Hepatocyte (in vitro differentiated cells): ENCODE results near the gene ASB5. TPM values are rescaled to one million over a fixed set of nuclear protein-coding genes. Genes with fewer than 3 reads are reported as not detected.

Experiments
- DNase-seq: peaks from one replicate; pipeline ENCODE4 v3.0.0-alpha.2; 2016; ENCODE audit warnings: low spot score
- H2AFZ ChIP-seq: fragments of 200-600 bp; sonication (generic); 2 replicates; pipeline ENCODE4 v1.6.0; 2016; ENCODE audit warnings: antibody characterized with exemption, mild to moderate bottlenecking
- H3K27ac ChIP-seq: fragments of 200-600 bp; sonication (generic); 2 replicates; pipeline ENCODE4 v1.5.1; 2016; ENCODE audit warnings: mild to moderate bottlenecking
- H3K27me3 ChIP-seq: fragments of 200-600 bp; sonication (generic); 2 replicates; pipeline ENCODE4 v1.6.1; 2016
- H3K36me3 ChIP-seq: fragments of 200-600 bp; sonication (generic); replicated peaks from 2 replicates; pipeline ENCODE4 v1.5.1; 2016; ENCODE audit warnings: low read depth; ENCODE audit not compliant: insufficient read depth
- H3K4me1 ChIP-seq: fragments of 200-600 bp; sonication (generic); 2 replicates; pipeline ENCODE4 v1.5.1; 2016; ENCODE audit warnings: mild to moderate bottlenecking, moderate library complexity; ENCODE audit not compliant: insufficient read depth
- H3K4me2 ChIP-seq: fragments of 200-600 bp; sonication (generic); 2 replicates; pipeline ENCODE4 v1.6.0; 2016
- H3K4me3 ChIP-seq: fragments of 200-600 bp; sonication (generic); 2 replicates; pipeline ENCODE4 v1.5.1; 2016; ENCODE audit warnings: mild to moderate bottlenecking
- H3K79me2 ChIP-seq: fragments of 200-600 bp; sonication (generic); 2 replicates; pipeline ENCODE4 v1.6.0; 2017; ENCODE audit warnings: mild to moderate bottlenecking
- H3K9me2 ChIP-seq: fragments of 200-600 bp; sonication (generic); replicated peaks from 2 replicates; pipeline ENCODE4 v1.6.0; 2017; ENCODE audit warnings: mild to moderate bottlenecking; ENCODE audit not compliant: insufficient read depth
- H3K9me3 ChIP-seq: fragments of 200-600 bp; sonication (generic); 2 replicates; pipeline ENCODE4 v1.5.1; 2016; ENCODE audit warnings: low read depth, mild to moderate bottlenecking
- H4K20me1 ChIP-seq: fragments of 200-600 bp; sonication (generic); 2 replicates; pipeline ENCODE4 v1.6.0; 2016; ENCODE audit warnings: mild to moderate bottlenecking; ENCODE audit not compliant: insufficient read depth, poor library complexity, severe bottlenecking
- CTCF ChIP-seq: fragments of 200-600 bp; sonication (generic); IDR thresholded peaks from 2 replicates; pipeline ENCODE4 v1.5.1; 2016; ENCODE audit warnings: antibody characterized with exemption, mild to moderate bottlenecking; ENCODE audit not compliant: poor library complexity
- EZH2 ChIP-seq: fragments of 200-600 bp; sonication (generic); IDR thresholded peaks from 2 replicates; pipeline ENCODE4 v1.6.1; 2016; ENCODE audit warnings: antibody characterized with exemption, mild to moderate bottlenecking, borderline replicate concordance
- EZH2phosphoT487 ChIP-seq: fragments of 200-600 bp; sonication (generic); IDR thresholded peaks from one replicate; pipeline ENCODE4 v1.6.1; 2018; ENCODE audit warnings: antibody characterized with exemption, mild to moderate bottlenecking, low read depth, moderate library complexity; ENCODE audit not compliant: unreplicated experiment, severe bottlenecking
- WGBS: methylation state at CpG from one replicate; pipeline ENCODE4 v1.1.6; 2016; ENCODE audit warnings: low lambda C conversion rate; ENCODE audit errors: missing lambda C conversion rate; 5-methylcytosine and 5-hydroxymethylcytosine counted together
- polyA plus RNA-seq: library from polyadenylated mRNA; unstranded; fragments of >200 nt; fragmentation: Nextera tagmentation; extraction: Ambion mirVana; gene quantifications from 2 replicates; pipeline ENCODE4 v1.2.1, GENCODE V29; 2016
- total RNA-seq: library from RNA; depleted of rRNA; stranded (reverse); fragments of >200 nt; gene quantifications from 2 replicates; pipeline ENCODE4 v1.2.3, GENCODE V29; 2014

The ASB5 gene
- total and polyA plus RNA-seq, 2 experiments from 2014 or later = 0.10 to 0.30 TPM

- no peaks in the 10 kb centered on the region for H3K79me2 ChIP-seq
- no peak overlapping the region for H3K27ac ChIP-seq
- TF ChIP-seq CTCF = no peak
- TF ChIP-seq EZH2phosphoT487 = no peak
- no peak for TF ChIP-seq EZH2
- H3K9me2 ChIP-seq = no peaks in the 10 kb centered on the region
- no peak for DNase-seq
- H3K4me3 ChIP-seq = no peak overlapping the region
- H4K20me1 ChIP-seq = no peaks in the 10 kb centered on the region
- WGBS = 79% methylated on average over 6 of the region's 7 CpGs
- no peaks in the 10 kb centered on the region for H3K27me3 ChIP-seq
- H3K4me2 ChIP-seq = no peak overlapping the region
- no peaks in the 10 kb centered on the region for H3K4me1 ChIP-seq
- no peaks in the 10 kb centered on the region for H3K9me3 ChIP-seq
- no peaks in the 10 kb centered on the region for H3K36me3 ChIP-seq
- H2AFZ ChIP-seq = no peak overlapping the region
These were observed 58.3 kb downstream of the ASB5 start for GRCh38 chr4:176210579-176211296.

GRCh38 chr4:176210101-176210500, 58.9 kb downstream of the ASB5 start:
- Histone ChIP-seq H3K4me3 (no peak overlapping the region), H3K79me2 (no peaks in the 10 kb centered on the region), H2AFZ (no peak overlapping the region), H3K9me2 (no peaks in the 10 kb centered on the region), H3K4me2 (no peak overlapping the region), H4K20me1 (no peaks in the 10 kb centered on the region), H3K4me1 (no peaks in the 10 kb centered on the region), H3K27ac (no peak overlapping the region), H3K36me3 (no peaks in the 10 kb centered on the region), H3K9me3 (no peaks in the 10 kb centered on the region), H3K27me3 (no peaks in the 10 kb centered on the region)
- TF ChIP-seq EZH2phosphoT487 (no peak), EZH2 (no peak), CTCF (no peak)
- DNase-seq = no peak
- WGBS = 89% methylated on average over 3 of the region's 3 CpGs

GRCh38 chr4:176209535-176209934, 59.5 kb downstream of the ASB5 start:
- Histone ChIP-seq H3K4me3 (no peak overlapping the region), H3K27me3 (no peaks in the 10 kb centered on the region), H3K4me2 (no peak overlapping the region), H3K27ac (no peak overlapping the region), H3K36me3 (no peaks in the 10 kb centered on the region), H2AFZ (no peak overlapping the region), H3K9me3 (no peaks in the 10 kb centered on the region), H3K9me2 (no peaks in the 10 kb centered on the region), H3K4me1 (no peaks in the 10 kb centered on the region), H4K20me1 (no peaks in the 10 kb centered on the region), H3K79me2 (no peaks in the 10 kb centered on the region)
- DNase-seq = no peak
- WGBS = 93% methylated on average over 4 of the region's 4 CpGs
- no peak for TF ChIP-seq CTCF
- no peak for TF ChIP-seq EZH2phosphoT487
- TF ChIP-seq EZH2 = no peak
